NCI-H2029 (cell line): Measurements from ENCODE around the gene VSTM4.

Experiments used
- DNase-seq: peaks from one replicate; lab custom pipeline; 2025; lab: John Stamatoyannopoulos, UW

The VSTM4 gene

GRCh38 chr10:49040601-49041000 is 74.7 kb downstream of the VSTM4 start:
- DNase-seq = no peak

- no peak for DNase-seq
Measured at GRCh38 chr10:49039409-49039808, 75.9 kb downstream of the VSTM4 start.

- DNase-seq = no peak
Measured at GRCh38 chr10:49038711-49039110, 76.6 kb downstream of the VSTM4 start.

GRCh38 chr10:49037187-49037586 is 78.1 kb downstream of the VSTM4 start:
- DNase-seq = no peak

- DNase-seq = no peak
Measured at GRCh38 chr10:49036638-49037037, 78.7 kb downstream of the VSTM4 start.

- DNase-seq = no peak
Measured at GRCh38 chr10:49035920-49036319, 79.4 kb downstream of the VSTM4 start.

- DNase-seq = no peak
Measured at GRCh38 chr10:49034925-49035324, 80.4 kb downstream of the VSTM4 start.

GRCh38 chr10:49033939-49034338 is 81.4 kb downstream of the VSTM4 start:
- no peak for DNase-seq

- DNase-seq = no peak
Measured at GRCh38 chr10:49029666-49030065, 85.7 kb downstream of the VSTM4 start.

- no peak for DNase-seq
Measured at GRCh38 chr10:49028639-49029038, 86.7 kb downstream of the VSTM4 start.

- no peak for DNase-seq
Measured at GRCh38 chr10:49025347-49025983, 89.9 kb downstream of the VSTM4 start.

- no peak for DNase-seq
Measured at GRCh38 chr10:49024484-49024883, 90.8 kb downstream of the VSTM4 start.

GRCh38 chr10:49023752-49024151 is 91.6 kb downstream of the VSTM4 start:
- no peak for DNase-seq

GRCh38 chr10:49023071-49023470 is 92.3 kb downstream of the VSTM4 start:
- no peak for DNase-seq

- DNase-seq = no peak
Measured at GRCh38 chr10:49021685-49022084, 93.6 kb downstream of the VSTM4 start.

GRCh38 chr10:49015700-49016099 is 99.6 kb downstream of the VSTM4 start:
- DNase-seq = no peak

GRCh38 chr10:49012603-49013002 is 102.7 kb downstream of the VSTM4 start:
- DNase-seq = no peak

GRCh38 chr10:49011756-49012155 is 103.6 kb downstream of the VSTM4 start:
- DNase-seq = no peak

GRCh38 chr10:49010865-49011264 is 104.5 kb downstream of the VSTM4 start:
- DNase-seq = no peak

- no peak for DNase-seq
Measured at GRCh38 chr10:49010295-49010694, 105.0 kb downstream of the VSTM4 start.

- no peak for DNase-seq
Measured at GRCh38 chr10:49009199-49009979, 105.9 kb downstream of the VSTM4 start.

- DNase-seq = no peak
Measured at GRCh38 chr10:49008505-49009198, 106.7 kb downstream of the VSTM4 start.

GRCh38 chr10:49008091-49008490 is 107.2 kb downstream of the VSTM4 start:
- DNase-seq = no peak
